Endothelial cell of umbilical vein (primary cell): ENCODE measurements around the gene ZNF793. TPM values are rescaled to one million over a fixed set of nuclear protein-coding genes. Genes with fewer than 3 reads are reported as not detected.
A peak's percentile ranks its signal among the peaks of the same experiment; 100 is the strongest.

ENCODE experiments used
- BruUV-seq: library from RNA; stranded (reverse); fragments of 400-500 nt; replicated peaks from 2 replicates; lab custom pipeline; 2021; lab: Mats Ljungman, UMichigan
- CTCF ChIA-PET: fragments of 300-600, 350-600 bp; sonication (Branson Sonifier 250); formaldehyde crosslinking; loops from one replicate; lab custom pipeline; 2021; ENCODE audit warnings: antibody characterized with exemption, inconsistent platforms; lab: Charles Lee
- POLR2A ChIA-PET: fragments of 300-600, 350-600 bp; sonication (Branson Sonifier 250); formaldehyde crosslinking; loops from one replicate; lab custom pipeline; 2021; ENCODE audit warnings: antibody characterized with exemption, inconsistent platforms; lab: Charles Lee
- DNase-seq: peaks from one replicate; pipeline ENCODE4 v3.0.0-alpha.2; 2011; ENCODE audit warnings: low read depth, low spot score
- FAIRE-seq: peaks from 2 replicates; lab custom pipeline; 2011; peaks lifted over from hg19 to GRCh38; lab: Jason Lieb, UNC
- H2AFZ ChIP-seq: 2 replicates; pipeline ENCODE4 v1.6.0; 2012; ENCODE audit warnings: low read depth, low read length, control low read depth, inconsistent platforms
- H3K27ac ChIP-seq: 2 replicates; pipeline ENCODE4 v1.5.1; 2011; ENCODE audit warnings: low read depth, mild to moderate bottlenecking, control low read depth, low read length, moderate library complexity; ENCODE audit not compliant: insufficient read depth
- H3K27me3 ChIP-seq, 2 experiments: 2 replicates each; pipeline versions ENCODE4 v1.6.0 to v1.6.1; 2011; ENCODE audit warnings: low read length in 2 of 2, mixed read lengths in 1 of 2; ENCODE audit not compliant: control insufficient read depth in 2 of 2, insufficient read depth in 2 of 2
- H3K36me3 ChIP-seq, 2 experiments: 2 replicates in 1 of 2; 3 replicates in 1 of 2; pipeline ENCODE4 v1.5.1; 2011; ENCODE audit warnings: low read length in 2 of 2, mild to moderate bottlenecking in 1 of 2, moderate library complexity in 1 of 2; ENCODE audit not compliant: control insufficient read depth in 2 of 2, insufficient read depth in 2 of 2; ENCODE audit errors: extremely low read depth in 1 of 2
- H3K4me1 ChIP-seq: 3 replicates; pipeline ENCODE4 v1.5.1; 2011; ENCODE audit warnings: mild to moderate bottlenecking, low read length; ENCODE audit not compliant: control insufficient read depth, insufficient read depth; ENCODE audit errors: extremely low read depth
- H3K4me2 ChIP-seq: 2 replicates; pipeline ENCODE4 v1.6.1; 2011; ENCODE audit warnings: low read length, control low read depth, mixed read lengths; ENCODE audit not compliant: insufficient read depth
- H3K4me3 ChIP-seq, 3 experiments: fragments of 200-600 bp in 1 of 3; sonication (generic), shearing (Covaris generic) in 1 of 3; replicated peaks in 1 of 3; 2 replicates each; pipeline ENCODE4 v1.5.1; 2011 to 2016; ENCODE audit warnings: control low read depth in 3 of 3, low read length in 3 of 3, mild to moderate bottlenecking in 2 of 3, inconsistent platforms in 1 of 3, low read depth in 1 of 3, moderate library complexity in 1 of 3; ENCODE audit not compliant: insufficient read depth in 1 of 3
- H3K79me2 ChIP-seq: 2 replicates; pipeline ENCODE4 v1.6.0; 2012; ENCODE audit warnings: low read length, inconsistent platforms; ENCODE audit not compliant: control insufficient read depth, insufficient read depth
- H3K9ac ChIP-seq: replicated peaks from 2 replicates; pipeline ENCODE3; 2011; ENCODE audit warnings: low read length, control low read depth; ENCODE audit not compliant: insufficient read depth; ENCODE audit errors: extremely low read depth
- H3K9me1 ChIP-seq: replicated peaks from 3 replicates; pipeline ENCODE4 v1.6.0; 2011; ENCODE audit warnings: mild to moderate bottlenecking, low read length; ENCODE audit not compliant: control insufficient read depth, insufficient read depth; ENCODE audit errors: extremely low read depth
- H3K9me3 ChIP-seq: replicated peaks from 2 replicates; pipeline ENCODE4 v1.5.1; 2012; ENCODE audit warnings: low read length, inconsistent platforms; ENCODE audit not compliant: control insufficient read depth, insufficient read depth
- H4K20me1 ChIP-seq: replicated peaks from 2 replicates; pipeline ENCODE3; 2011; ENCODE audit warnings: mild to moderate bottlenecking, low read length; ENCODE audit not compliant: control insufficient read depth, insufficient read depth; ENCODE audit errors: extremely low read depth
- CTCF ChIP-seq, 2 donors: IDR thresholded peaks; 1 replicate in 1 of 2; 2 replicates in 1 of 2; pipeline ENCODE4 v1.5.1; 2011; ENCODE audit warnings: low read length in 2 of 2, mild to moderate bottlenecking in 2 of 2, moderate library complexity in 2 of 2, control low read depth in 1 of 2, inconsistent platforms in 1 of 2, low read depth in 1 of 2; ENCODE audit not compliant: insufficient read depth in 1 of 2; ENCODE audit errors: extremely low read depth in 1 of 2
- EZH2 ChIP-seq: IDR thresholded peaks from 2 replicates; pipeline ENCODE4 v1.6.1; 2012; ENCODE audit warnings: borderline replicate concordance, low read depth, mild to moderate bottlenecking, moderate library complexity, low read length, inconsistent platforms; ENCODE audit not compliant: severe bottlenecking
- FOS ChIP-seq: IDR thresholded peaks from 2 replicates; pipeline ENCODE4 v1.6.1; 2011; ENCODE audit warnings: mild to moderate bottlenecking, low read length, moderate library complexity, borderline replicate concordance; ENCODE audit not compliant: insufficient read depth
- GATA2 ChIP-seq: IDR thresholded peaks from 2 replicates; pipeline ENCODE4 v1.7.0; 2011; ENCODE audit warnings: low read depth, mild to moderate bottlenecking, moderate library complexity, mixed read lengths, low read length; ENCODE audit not compliant: insufficient read length, insufficient read depth
- JUN ChIP-seq: IDR thresholded peaks from 2 replicates; pipeline ENCODE4 v1.6.1; 2011; ENCODE audit warnings: borderline replicate concordance, low read depth; ENCODE audit not compliant: insufficient read length, insufficient read depth
- MAX ChIP-seq: IDR thresholded peaks from 2 replicates; pipeline ENCODE4 v1.6.1; 2011; ENCODE audit not compliant: insufficient read depth, insufficient read length
- MYC ChIP-seq: IDR thresholded peaks from one replicate; pipeline ENCODE4 v1.6.1; 2011; ENCODE audit warnings: mild to moderate bottlenecking, low read depth, low read length
- POLR2A ChIP-seq: IDR thresholded peaks from 2 replicates; pipeline ENCODE4 v1.6.1; 2012; ENCODE audit warnings: low read depth, mild to moderate bottlenecking, control low read depth, low read length
- POLR2AphosphoS5 ChIP-seq: IDR thresholded peaks from 2 replicates; pipeline ENCODE4 v1.6.1; 2012; ENCODE audit warnings: low read depth, mild to moderate bottlenecking, control low read depth, low read length, moderate library complexity; ENCODE audit not compliant: insufficient read depth
- dilution Hi-C: fragments of 300-500 bp; cut with MboI; formaldehyde crosslinking; loops from one replicate; pipeline ENCODE4 v1.15.0; 2019; ENCODE audit warnings: low sequenced_read_pairs; ENCODE audit not compliant: extremely low pct_ligation_motif_present
- intact Hi-C: fragments of 100-400 bp; cut with micrococcal nuclease; formaldehyde crosslinking; loops from one replicate; pipeline ENCODE4 v1.10.0; 2022
- polyA plus RNA-seq, 4 experiments: library from polyadenylated mRNA; depleted of rRNA in 3 of 4; stranded (reverse) in 3 of 4; unstranded in 1 of 4; fragments of >200 nt; gene quantifications; 2 replicates each; pipeline versions ENCODE4 v1.2.1 to v1.2.3, GENCODE V29; 2011 to 2012; ENCODE audit warnings: missing spikeins in 1 of 4
- total RNA-seq: library from RNA; stranded (reverse); gene quantifications from 2 replicates; pipeline ENCODE4 v1.2.3, GENCODE V29; 2021

The ZNF793 gene
- total and polyA plus RNA-seq, 2 donors (not counting 3 experiments of a cell fraction or from before 2014, with no cell fraction given) = 0.37 to 3.8 TPM

- BruUV-seq = no TSS peak
- TF ChIP-seq MAX (no peak), MYC (no peak), POLR2AphosphoS5 (no peak), CTCF (IDR thresholded peaks at IDR 0.05; ENCODE audit: extremely low read depth in 1 of 2, insufficient read depth in 1 of 2, low read depth in 1 of 2, low read length in 2 of 2) (no peak), FOS (no peak), POLR2A (no peak), JUN (no peak), EZH2 (no peak), GATA2 (no peak)
- H3K27me3 ChIP-seq = no peaks in the 10 kb centered on the region
- peak overlapping the region; percentile 30 for H3K4me2 ChIP-seq
- H3K4me3 ChIP-seq = peak overlapping the region; percentile 59 to 77 (median 59)
- no peaks in the 10 kb centered on the region for H4K20me1 ChIP-seq
- DNase-seq (no peak), FAIRE-seq (no peak)
- H3K79me2 ChIP-seq = peaks cover 2% of the 10 kb centered on the region
- H3K4me1 ChIP-seq = peaks cover 5% of the 10 kb centered on the region
- peak overlapping the region; percentile 100 for H2AFZ ChIP-seq
- no peaks in the 10 kb centered on the region for H3K9me3 ChIP-seq
- no peaks in the 10 kb centered on the region for H3K9me1 ChIP-seq
- CTCF ChIA-PET = interaction anchor here (0.6 to 1.6 kb wide), 3 partner anchors 97 to 150 kb away, joined by 3 to 4 read pairs (median 4); partner anchors contain the start of genes ZNF527, ZNF540 and ZNF571
- dilution Hi-C loops (no loop called here), intact Hi-C loops (loop anchor here (2.0 to 5.0 kb wide), 6 partner anchors 39 to 695 kb away; partner anchors contain the start of genes ZFP30, ZNF527, ZNF585B and ZNF793)
- no peaks in the 10 kb centered on the region for H3K36me3 ChIP-seq
- H3K9ac ChIP-seq = no peak overlapping the region
- POLR2A ChIA-PET = interaction anchor here (0.8 to 2.0 kb wide), 2 partner anchors 97 to 133 kb away, joined by 4 read pairs; partner anchors contain the start of gene ZNF527
- peak overlapping the region; percentile 40 for H3K27ac ChIP-seq
Observed at GRCh38 chr19:37467608-37468090, 39.1 kb upstream of the ZNF793 start.
